SK-N-SH (cell line): ENCODE measurements around the gene GNA15.

Experiments
- EZH2phosphoT487 ChIP-seq: fragments of 200-600 bp; sonication (generic); IDR thresholded peaks from 2 replicates; pipeline ENCODE4 v1.6.1; 2017; ENCODE audit warnings: low read depth, mixed run types, mild to moderate bottlenecking, antibody characterized with exemption, moderate library complexity, borderline replicate concordance
- FOXJ3 ChIP-seq: sonication (generic); formaldehyde crosslinking; IDR thresholded peaks from 2 replicates; pipeline ENCODE4 v1.5.1; 2020; ENCODE audit warnings: mild to moderate bottlenecking, missing genetic modification reagents
- FOXM1 ChIP-seq: IDR thresholded peaks from 2 replicates; pipeline ENCODE4 v1.4.0; 2012; ENCODE audit warnings: low read depth, mild to moderate bottlenecking
- JUND ChIP-seq: IDR thresholded peaks from 2 replicates; pipeline ENCODE4 v1.4.0; 2012
- POLR2AphosphoS5 ChIP-seq: IDR thresholded peaks from 2 replicates; pipeline ENCODE4 v1.6.1; 2012; ENCODE audit warnings: low read depth, low read length
- SIN3A ChIP-seq: IDR thresholded peaks from 2 replicates; pipeline ENCODE4 v1.6.1; 2012; ENCODE audit warnings: low read depth, mild to moderate bottlenecking, low read length, moderate library complexity, borderline replicate concordance
- TF ChIP-seq, protein P1 (sequence below): fragments of 200-600 bp; sonication (generic); IDR thresholded peaks from 2 replicates; pipeline ENCODE4 v1.6.1; 2017; ENCODE audit warnings: antibody characterized with exemption, mild to moderate bottlenecking, moderate library complexity
- TF ChIP-seq, protein P2 (sequence below): IDR thresholded peaks from 2 replicates; pipeline ENCODE4 v1.6.1; 2012; ENCODE audit warnings: mild to moderate bottlenecking, low read depth, low read length, moderate library complexity
- TF ChIP-seq, protein P3 (sequence below): IDR thresholded peaks from 2 replicates; pipeline ENCODE4 v1.4.0; 2012; ENCODE audit warnings: low read depth, borderline replicate concordance
- TF ChIP-seq, protein P4 (sequence below): IDR thresholded peaks from 2 replicates; pipeline ENCODE4 v1.4.0; 2012; ENCODE audit warnings: low read depth
- TF ChIP-seq, protein P5 (sequence below): fragments of 150-350 bp; IDR thresholded peaks from 2 replicates; pipeline ENCODE4 v1.6.1; 2017; ENCODE audit warnings: antibody characterized with exemption, low read length, low read depth, borderline replicate concordance

DNA sequence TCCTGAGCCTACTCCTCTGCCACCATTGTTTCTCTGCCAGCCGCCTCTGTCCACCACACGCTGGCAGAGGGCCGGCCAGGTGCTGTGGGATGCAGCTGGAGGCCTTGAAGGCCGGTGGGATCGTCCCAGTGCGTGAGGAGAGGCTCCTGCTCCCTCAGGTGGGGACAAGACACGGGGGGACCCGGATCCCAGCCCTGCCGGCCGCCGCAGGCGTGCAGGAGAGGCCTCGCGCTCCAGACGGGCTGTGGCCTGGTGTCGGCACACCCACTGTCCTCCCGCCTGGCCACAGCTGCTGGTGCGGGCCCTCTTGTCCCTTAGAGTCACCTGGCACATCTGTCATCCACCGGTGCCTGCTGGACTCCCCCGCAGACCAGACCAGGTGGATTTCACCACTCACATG, 18.1 kb upstream of the GNA15 start:
- TF ChIP-seq JUND: no peak
- TF ChIP-seq, protein P1, sequence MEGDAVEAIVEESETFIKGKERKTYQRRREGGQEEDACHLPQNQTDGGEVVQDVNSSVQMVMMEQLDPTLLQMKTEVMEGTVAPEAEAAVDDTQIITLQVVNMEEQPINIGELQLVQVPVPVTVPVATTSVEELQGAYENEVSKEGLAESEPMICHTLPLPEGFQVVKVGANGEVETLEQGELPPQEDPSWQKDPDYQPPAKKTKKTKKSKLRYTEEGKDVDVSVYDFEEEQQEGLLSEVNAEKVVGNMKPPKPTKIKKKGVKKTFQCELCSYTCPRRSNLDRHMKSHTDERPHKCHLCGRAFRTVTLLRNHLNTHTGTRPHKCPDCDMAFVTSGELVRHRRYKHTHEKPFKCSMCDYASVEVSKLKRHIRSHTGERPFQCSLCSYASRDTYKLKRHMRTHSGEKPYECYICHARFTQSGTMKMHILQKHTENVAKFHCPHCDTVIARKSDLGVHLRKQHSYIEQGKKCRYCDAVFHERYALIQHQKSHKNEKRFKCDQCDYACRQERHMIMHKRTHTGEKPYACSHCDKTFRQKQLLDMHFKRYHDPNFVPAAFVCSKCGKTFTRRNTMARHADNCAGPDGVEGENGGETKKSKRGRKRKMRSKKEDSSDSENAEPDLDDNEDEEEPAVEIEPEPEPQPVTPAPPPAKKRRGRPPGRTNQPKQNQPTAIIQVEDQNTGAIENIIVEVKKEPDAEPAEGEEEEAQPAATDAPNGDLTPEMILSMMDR: no peak
- no peak for TF ChIP-seq FOXJ3 (CRISPR knock-in tag)
- TF ChIP-seq, protein P2, sequence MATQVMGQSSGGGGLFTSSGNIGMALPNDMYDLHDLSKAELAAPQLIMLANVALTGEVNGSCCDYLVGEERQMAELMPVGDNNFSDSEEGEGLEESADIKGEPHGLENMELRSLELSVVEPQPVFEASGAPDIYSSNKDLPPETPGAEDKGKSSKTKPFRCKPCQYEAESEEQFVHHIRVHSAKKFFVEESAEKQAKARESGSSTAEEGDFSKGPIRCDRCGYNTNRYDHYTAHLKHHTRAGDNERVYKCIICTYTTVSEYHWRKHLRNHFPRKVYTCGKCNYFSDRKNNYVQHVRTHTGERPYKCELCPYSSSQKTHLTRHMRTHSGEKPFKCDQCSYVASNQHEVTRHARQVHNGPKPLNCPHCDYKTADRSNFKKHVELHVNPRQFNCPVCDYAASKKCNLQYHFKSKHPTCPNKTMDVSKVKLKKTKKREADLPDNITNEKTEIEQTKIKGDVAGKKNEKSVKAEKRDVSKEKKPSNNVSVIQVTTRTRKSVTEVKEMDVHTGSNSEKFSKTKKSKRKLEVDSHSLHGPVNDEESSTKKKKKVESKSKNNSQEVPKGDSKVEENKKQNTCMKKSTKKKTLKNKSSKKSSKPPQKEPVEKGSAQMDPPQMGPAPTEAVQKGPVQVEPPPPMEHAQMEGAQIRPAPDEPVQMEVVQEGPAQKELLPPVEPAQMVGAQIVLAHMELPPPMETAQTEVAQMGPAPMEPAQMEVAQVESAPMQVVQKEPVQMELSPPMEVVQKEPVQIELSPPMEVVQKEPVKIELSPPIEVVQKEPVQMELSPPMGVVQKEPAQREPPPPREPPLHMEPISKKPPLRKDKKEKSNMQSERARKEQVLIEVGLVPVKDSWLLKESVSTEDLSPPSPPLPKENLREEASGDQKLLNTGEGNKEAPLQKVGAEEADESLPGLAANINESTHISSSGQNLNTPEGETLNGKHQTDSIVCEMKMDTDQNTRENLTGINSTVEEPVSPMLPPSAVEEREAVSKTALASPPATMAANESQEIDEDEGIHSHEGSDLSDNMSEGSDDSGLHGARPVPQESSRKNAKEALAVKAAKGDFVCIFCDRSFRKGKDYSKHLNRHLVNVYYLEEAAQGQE: no peak
- TF ChIP-seq SIN3A: no peak
- no peak for TF ChIP-seq EZH2phosphoT487
- TF ChIP-seq POLR2AphosphoS5: no peak
- TF ChIP-seq FOXM1: no peak
- TF ChIP-seq, protein P3, sequence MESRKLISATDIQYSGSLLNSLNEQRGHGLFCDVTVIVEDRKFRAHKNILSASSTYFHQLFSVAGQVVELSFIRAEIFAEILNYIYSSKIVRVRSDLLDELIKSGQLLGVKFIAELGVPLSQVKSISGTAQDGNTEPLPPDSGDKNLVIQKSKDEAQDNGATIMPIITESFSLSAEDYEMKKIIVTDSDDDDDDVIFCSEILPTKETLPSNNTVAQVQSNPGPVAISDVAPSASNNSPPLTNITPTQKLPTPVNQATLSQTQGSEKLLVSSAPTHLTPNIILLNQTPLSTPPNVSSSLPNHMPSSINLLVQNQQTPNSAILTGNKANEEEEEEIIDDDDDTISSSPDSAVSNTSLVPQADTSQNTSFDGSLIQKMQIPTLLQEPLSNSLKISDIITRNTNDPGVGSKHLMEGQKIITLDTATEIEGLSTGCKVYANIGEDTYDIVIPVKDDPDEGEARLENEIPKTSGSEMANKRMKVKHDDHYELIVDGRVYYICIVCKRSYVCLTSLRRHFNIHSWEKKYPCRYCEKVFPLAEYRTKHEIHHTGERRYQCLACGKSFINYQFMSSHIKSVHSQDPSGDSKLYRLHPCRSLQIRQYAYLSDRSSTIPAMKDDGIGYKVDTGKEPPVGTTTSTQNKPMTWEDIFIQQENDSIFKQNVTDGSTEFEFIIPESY: no peak
- TF ChIP-seq, protein P4, sequence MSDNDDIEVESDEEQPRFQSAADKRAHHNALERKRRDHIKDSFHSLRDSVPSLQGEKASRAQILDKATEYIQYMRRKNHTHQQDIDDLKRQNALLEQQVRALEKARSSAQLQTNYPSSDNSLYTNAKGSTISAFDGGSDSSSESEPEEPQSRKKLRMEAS: no peak
- TF ChIP-seq, protein P5, sequence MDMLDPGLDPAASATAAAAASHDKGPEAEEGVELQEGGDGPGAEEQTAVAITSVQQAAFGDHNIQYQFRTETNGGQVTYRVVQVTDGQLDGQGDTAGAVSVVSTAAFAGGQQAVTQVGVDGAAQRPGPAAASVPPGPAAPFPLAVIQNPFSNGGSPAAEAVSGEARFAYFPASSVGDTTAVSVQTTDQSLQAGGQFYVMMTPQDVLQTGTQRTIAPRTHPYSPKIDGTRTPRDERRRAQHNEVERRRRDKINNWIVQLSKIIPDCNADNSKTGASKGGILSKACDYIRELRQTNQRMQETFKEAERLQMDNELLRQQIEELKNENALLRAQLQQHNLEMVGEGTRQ: no peak
